Smooth muscle cell (in vitro differentiated cells): ENCODE measurements around the gene QSOX1. TPM values are rescaled to one million over a fixed set of nuclear protein-coding genes. Genes with fewer than 3 reads are reported as not detected.

ENCODE experiments used
- DNase-seq: peaks from one replicate; lab custom pipeline; 2025; ENCODE audit not compliant: unreplicated experiment; lab: John Stamatoyannopoulos, UW
- H2AFZ ChIP-seq: fragments of 200-600 bp; sonication (generic); 2 replicates; pipeline ENCODE4 v1.6.0; 2016; ENCODE audit warnings: antibody characterized with exemption, low read depth, mild to moderate bottlenecking
- H3F3A ChIP-seq: fragments of 200-600 bp; sonication (generic); 2 replicates; pipeline ENCODE4 v1.6.0; 2017; ENCODE audit warnings: antibody characterized with exemption, low read depth
- H3K27ac ChIP-seq: fragments of 200-600 bp; sonication (generic); 2 replicates; pipeline ENCODE4 v1.5.1; 2016; ENCODE audit warnings: low read depth, mild to moderate bottlenecking
- H3K27me3 ChIP-seq: fragments of 200-600 bp; sonication (generic); 2 replicates; pipeline ENCODE4 v1.6.1; 2016; ENCODE audit warnings: low read depth, mild to moderate bottlenecking
- H3K36me3 ChIP-seq: fragments of 200-600 bp; sonication (generic); 2 replicates; pipeline ENCODE4 v1.5.1; 2016; ENCODE audit warnings: low read depth
- H3K4me1 ChIP-seq: fragments of 200-600 bp; sonication (generic); 2 replicates; pipeline ENCODE4 v1.5.1; 2016; ENCODE audit warnings: low read depth
- H3K4me2 ChIP-seq: fragments of 200-600 bp; sonication (generic); 2 replicates; pipeline ENCODE4 v1.6.0; 2016; ENCODE audit warnings: mild to moderate bottlenecking
- H3K4me3 ChIP-seq: fragments of 200-600 bp; sonication (generic); 2 replicates; pipeline ENCODE4 v1.5.1; 2016; ENCODE audit warnings: mild to moderate bottlenecking
- H3K79me2 ChIP-seq: fragments of 200-600 bp; sonication (generic); 2 replicates; pipeline ENCODE4 v1.6.0; 2016; ENCODE audit warnings: low read depth, mild to moderate bottlenecking
- H3K9ac ChIP-seq: fragments of 200-600 bp; sonication (generic); 2 replicates; pipeline ENCODE4 v1.6.0; 2016; ENCODE audit warnings: low read depth
- H3K9me3 ChIP-seq: fragments of 200-600 bp; sonication (generic); replicated peaks from 2 replicates; pipeline ENCODE4 v1.5.1; 2016; ENCODE audit warnings: low read depth
- H4K20me1 ChIP-seq: fragments of 200-600 bp; sonication (generic); 2 replicates; pipeline ENCODE4 v1.6.0; 2016; ENCODE audit warnings: low read depth
- CTCF ChIP-seq: fragments of 200-600 bp; sonication (generic); IDR thresholded peaks from 2 replicates; pipeline ENCODE4 v1.5.1; 2017; ENCODE audit warnings: borderline replicate concordance, mild to moderate bottlenecking, antibody characterized with exemption; ENCODE audit not compliant: insufficient read depth, poor library complexity, severe bottlenecking
- WGBS: methylation state at CpG from one replicate; pipeline ENCODE4 v1.1.7; 2016; ENCODE audit warnings: low lambda C conversion rate; 5-methylcytosine and 5-hydroxymethylcytosine counted together
- polyA plus RNA-seq: library from polyadenylated mRNA; unstranded; fragments of >200 nt; fragmentation: Nextera tagmentation; extraction: Ambion mirVana; gene quantifications from 2 replicates; pipeline ENCODE4 v1.2.1, GENCODE V29; 2016
- total RNA-seq: library from RNA; depleted of rRNA; stranded (reverse); fragments of >200 nt; gene quantifications from 2 replicates; pipeline ENCODE4 v1.2.3, GENCODE V29; 2014

The QSOX1 gene
- total and polyA plus RNA-seq, 2 experiments from 2014 or later = 71.5 to 75.8 TPM

GRCh38 chr1:180224902-180225301, 70.2 kb downstream of the QSOX1 start:
- Histone ChIP-seq H3K4me3 (no peak overlapping the region), H3K79me2 (no peaks in the 10 kb centered on the region), H2AFZ (no peak overlapping the region), H3K4me1 (peaks cover 3% of the 10 kb centered on the region), H3K4me2 (no peak overlapping the region), H3K27me3 (peaks cover 82% of the 10 kb centered on the region), H3K36me3 (no peaks in the 10 kb centered on the region), H3F3A (no peaks in the 10 kb centered on the region), H3K9ac (no peak overlapping the region), H3K9me3 (no peaks in the 10 kb centered on the region), H4K20me1 (no peaks in the 10 kb centered on the region), H3K27ac (no peak overlapping the region)
- 77% methylated on average over 5 of the region's 5 CpGs for WGBS
- no peak for DNase-seq
- TF ChIP-seq CTCF = no peak

GRCh38 chr1:180225403-180225802, 70.7 kb downstream of the QSOX1 start:
- TF ChIP-seq CTCF = no peak

GRCh38 chr1:180227861-180228647, 73.4 kb downstream of the QSOX1 start:
- no peak overlapping the region for H2AFZ ChIP-seq
- no peak for TF ChIP-seq CTCF
- H4K20me1 ChIP-seq = no peaks in the 10 kb centered on the region
- no peak overlapping the region for H3K4me3 ChIP-seq
- no peaks in the 10 kb centered on the region for H3K79me2 ChIP-seq
- peaks cover 100% of the 10 kb centered on the region for H3K27me3 ChIP-seq
- DNase-seq = no peak
- H3K27ac ChIP-seq = no peak overlapping the region
- peaks cover 10% of the 10 kb centered on the region for H3K4me1 ChIP-seq
- H3K9ac ChIP-seq = no peak overlapping the region
- no peaks in the 10 kb centered on the region for H3K36me3 ChIP-seq
- no peaks in the 10 kb centered on the region for H3K9me3 ChIP-seq
- H3F3A ChIP-seq = no peaks in the 10 kb centered on the region
- WGBS = 27% methylated on average over 17 of the region's 17 CpGs
- H3K4me2 ChIP-seq = no peak overlapping the region

More at GRCh38 chr1:180225403-180225802, 70.7 kb downstream of the QSOX1 start:
- peaks cover 4% of the 10 kb centered on the region for H3K4me1 ChIP-seq
- H2AFZ ChIP-seq = no peak overlapping the region
- no peak for DNase-seq
- H3K27me3 ChIP-seq = peaks cover 87% of the 10 kb centered on the region
- H3K36me3 ChIP-seq = no peaks in the 10 kb centered on the region
- H3F3A ChIP-seq = no peaks in the 10 kb centered on the region
- no peak overlapping the region for H3K4me3 ChIP-seq
- no peak overlapping the region for H3K4me2 ChIP-seq
- no peaks in the 10 kb centered on the region for H4K20me1 ChIP-seq
- no peaks in the 10 kb centered on the region for H3K79me2 ChIP-seq
- no peaks in the 10 kb centered on the region for H3K9me3 ChIP-seq
- no peak overlapping the region for H3K27ac ChIP-seq
- no peak overlapping the region for H3K9ac ChIP-seq
- WGBS = 90% methylated on average over 2 of the region's 2 CpGs
